Epithelial cell of prostate (primary cell): Measurements from ENCODE around the gene SDK1.

ENCODE experiments used
- DNase-seq: peaks from one replicate; pipeline ENCODE4 v3.0.0-alpha.2; 2011; ENCODE audit warnings: low read depth, low spot score
- H3K27ac ChIP-seq: fragments of 450-650 bp; 2 replicates; pipeline ENCODE4 v1.5.1; 2017; ENCODE audit warnings: mild to moderate bottlenecking

Gene SDK1

GRCh38 chr7:3835109-3835508 lies 534.1 kb downstream of the SDK1 start:
- DNase-seq: peak; percentile 5
- no peak overlapping the region for H3K27ac ChIP-seq

GRCh38 chr7:3836855-3837254 lies 535.8 kb downstream of the SDK1 start:
- DNase-seq: no peak

DNA sequence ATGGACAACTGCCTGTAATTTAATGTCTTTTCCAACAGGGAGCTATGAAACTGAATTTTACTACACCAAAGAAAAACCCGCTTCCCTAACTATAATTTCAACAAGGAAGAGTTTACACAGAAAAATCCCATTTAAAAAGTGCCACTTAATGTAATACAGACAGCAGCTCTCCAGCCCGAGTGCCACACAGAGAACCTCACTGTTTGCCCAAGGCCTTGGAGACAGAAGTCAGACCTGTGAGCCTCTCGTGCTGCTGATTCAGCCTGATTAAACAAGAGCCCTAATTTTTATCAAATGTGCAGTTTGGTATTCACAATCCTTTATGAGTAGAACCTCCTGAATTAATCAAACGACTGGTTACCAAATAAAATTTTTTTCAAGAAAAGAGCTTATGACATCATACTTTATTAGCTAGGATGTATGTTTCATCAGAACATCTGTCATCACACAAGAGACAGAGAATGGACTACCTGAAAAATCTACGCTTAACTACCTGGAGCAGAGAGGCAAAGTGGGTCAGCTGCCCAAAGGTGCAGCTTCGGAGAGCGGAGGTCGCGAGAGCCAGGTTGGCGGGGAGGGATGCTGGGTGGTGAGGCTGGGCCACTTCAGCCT lies 543.6 kb downstream of the SDK1 start:
- H3K27ac ChIP-seq: no peak overlapping the region
- no peak for DNase-seq

More at GRCh38 chr7:3836855-3837254, 535.8 kb downstream of the SDK1 start:
- H3K27ac ChIP-seq: no peak overlapping the region

DNA sequence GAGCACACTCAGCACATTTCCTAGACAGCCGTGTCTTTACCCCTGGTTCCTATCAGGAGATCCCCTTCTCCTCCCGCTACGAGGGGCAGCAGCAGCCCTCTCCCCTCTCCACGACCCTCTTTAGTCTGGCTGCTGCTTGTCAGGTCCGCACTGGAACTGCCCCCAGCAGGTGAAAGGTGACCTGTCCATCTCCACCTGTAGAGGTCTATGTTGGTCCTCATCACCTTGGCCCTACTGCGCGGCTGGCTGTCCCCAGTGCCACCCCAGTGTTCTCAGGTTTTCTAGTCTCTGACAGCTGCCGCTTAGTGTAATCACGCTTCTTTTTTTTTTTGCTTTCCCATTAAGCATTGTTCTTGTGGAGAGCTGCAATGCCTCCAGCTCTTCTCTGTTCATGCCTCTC lies 545.7 kb downstream of the SDK1 start:
- no peak overlapping the region for H3K27ac ChIP-seq
- no peak for DNase-seq

GRCh38 chr7:3847336-3847735 lies 546.3 kb downstream of the SDK1 start:
- no peak for DNase-seq

GRCh38 chr7:3859431-3859830 lies 558.4 kb downstream of the SDK1 start:
- H3K27ac ChIP-seq: no peak overlapping the region
- no peak for DNase-seq

More at GRCh38 chr7:3847336-3847735, 546.3 kb downstream of the SDK1 start:
- H3K27ac ChIP-seq: no peak overlapping the region

GRCh38 chr7:3860932-3861331 lies 559.9 kb downstream of the SDK1 start:
- H3K27ac ChIP-seq: no peak overlapping the region
- DNase-seq: no peak

DNA sequence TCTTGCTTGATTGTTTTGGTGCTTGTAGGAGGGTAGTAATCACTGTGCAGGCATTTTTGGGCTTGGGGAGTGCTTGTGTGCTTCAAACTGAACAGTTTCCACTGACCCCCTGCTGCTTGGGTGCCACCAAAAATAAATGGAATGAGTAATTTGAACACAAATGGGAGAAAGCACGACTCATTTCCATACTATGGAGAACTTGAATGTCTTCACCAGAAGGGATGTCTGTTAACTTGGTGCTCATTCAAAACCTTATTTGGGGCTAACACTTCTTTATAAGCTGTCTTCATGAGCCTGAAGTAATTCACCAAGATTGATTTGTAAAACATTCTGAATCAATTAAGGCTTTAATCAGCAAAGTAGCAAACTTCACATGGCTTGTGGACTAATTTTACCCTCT lies 560.3 kb downstream of the SDK1 start:
- no peak overlapping the region for H3K27ac ChIP-seq
- no peak for DNase-seq

DNA sequence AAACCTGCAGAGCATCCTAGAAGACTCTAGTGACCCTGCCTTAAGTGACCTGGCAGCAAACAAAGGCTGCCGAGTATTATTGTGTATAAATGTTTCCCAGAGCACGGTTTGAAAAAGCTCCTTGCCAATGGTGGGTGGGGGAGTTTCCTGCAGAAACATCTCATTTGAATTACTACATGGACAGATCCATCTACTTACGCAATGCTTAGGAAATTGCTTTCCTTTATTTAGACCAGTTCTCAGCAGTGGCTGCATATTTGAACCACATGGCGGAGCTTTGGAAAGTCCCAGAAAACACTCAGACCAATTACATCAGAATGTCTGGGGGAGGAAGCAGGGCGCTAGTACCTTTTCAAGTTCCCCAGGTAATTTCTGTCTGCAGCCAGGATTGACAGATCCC lies 560.9 kb downstream of the SDK1 start:
- DNase-seq: peak; percentile 2

DNA sequence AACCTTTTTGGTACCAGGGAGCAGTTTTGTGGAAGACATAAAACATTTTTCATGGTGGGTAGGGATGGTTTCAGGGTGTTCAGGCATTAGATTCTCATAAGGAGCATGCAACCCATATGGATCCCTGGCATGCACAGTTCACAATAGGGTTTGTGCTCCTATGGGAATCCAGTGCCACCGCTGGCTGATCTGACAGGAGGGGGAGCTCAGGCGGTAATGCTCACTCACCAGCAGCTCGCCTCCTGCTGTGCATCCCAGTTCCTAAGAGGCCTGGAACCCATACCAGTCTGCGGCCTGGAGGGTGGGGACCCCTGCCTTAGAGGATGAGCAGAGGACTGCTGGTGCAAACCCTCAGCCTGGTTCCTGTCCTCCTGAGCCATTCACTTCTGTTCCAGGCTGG lies 561.7 kb downstream of the SDK1 start:
- no peak overlapping the region for H3K27ac ChIP-seq
- no peak for DNase-seq

More for the DNA sequence above, 560.9 kb downstream of the SDK1 start:
- no peak overlapping the region for H3K27ac ChIP-seq

- H3K27ac ChIP-seq: no peak overlapping the region
- no peak for DNase-seq
Measured at GRCh38 chr7:3866277-3866676, 565.2 kb downstream of the SDK1 start.

- DNase-seq: no peak
- no peak overlapping the region for H3K27ac ChIP-seq
Measured at GRCh38 chr7:3867863-3868262, 566.8 kb downstream of the SDK1 start.

DNA sequence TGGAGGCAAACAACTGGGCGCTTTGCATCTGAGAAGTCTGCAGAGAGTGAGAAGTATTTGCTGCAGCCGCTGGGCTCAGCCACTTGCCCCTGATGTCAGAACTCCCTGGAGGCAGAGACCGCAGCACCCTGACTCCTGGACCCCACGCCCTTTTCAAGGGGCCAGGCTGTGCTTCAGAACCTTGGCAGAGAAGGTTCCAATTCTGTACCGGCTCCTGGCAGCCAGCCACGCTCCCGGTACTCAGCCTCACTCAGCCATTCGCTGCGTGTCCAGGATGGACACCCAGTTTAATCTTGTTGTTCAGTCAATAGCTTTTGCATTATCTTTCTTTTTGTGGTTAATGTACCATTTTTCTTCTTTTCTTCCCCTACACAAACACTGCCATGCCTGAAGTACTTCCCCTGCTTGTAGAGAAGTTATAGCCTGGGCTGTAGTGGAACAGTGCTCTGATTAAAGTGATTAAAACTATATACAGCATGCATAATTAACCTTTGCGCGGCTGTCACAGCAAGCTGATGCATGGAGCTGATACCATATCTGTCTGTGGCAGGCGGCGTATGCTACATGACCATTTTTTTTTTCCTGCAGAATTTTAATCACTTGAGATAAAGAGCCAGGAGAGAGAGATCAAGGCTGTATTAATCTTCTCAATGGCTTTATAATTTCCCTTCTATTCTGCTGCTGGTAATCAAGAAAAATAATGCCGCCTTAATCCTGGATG lies 578.5 kb downstream of the SDK1 start:
- DNase-seq: no peak
- H3K27ac ChIP-seq: no peak overlapping the region

DNA sequence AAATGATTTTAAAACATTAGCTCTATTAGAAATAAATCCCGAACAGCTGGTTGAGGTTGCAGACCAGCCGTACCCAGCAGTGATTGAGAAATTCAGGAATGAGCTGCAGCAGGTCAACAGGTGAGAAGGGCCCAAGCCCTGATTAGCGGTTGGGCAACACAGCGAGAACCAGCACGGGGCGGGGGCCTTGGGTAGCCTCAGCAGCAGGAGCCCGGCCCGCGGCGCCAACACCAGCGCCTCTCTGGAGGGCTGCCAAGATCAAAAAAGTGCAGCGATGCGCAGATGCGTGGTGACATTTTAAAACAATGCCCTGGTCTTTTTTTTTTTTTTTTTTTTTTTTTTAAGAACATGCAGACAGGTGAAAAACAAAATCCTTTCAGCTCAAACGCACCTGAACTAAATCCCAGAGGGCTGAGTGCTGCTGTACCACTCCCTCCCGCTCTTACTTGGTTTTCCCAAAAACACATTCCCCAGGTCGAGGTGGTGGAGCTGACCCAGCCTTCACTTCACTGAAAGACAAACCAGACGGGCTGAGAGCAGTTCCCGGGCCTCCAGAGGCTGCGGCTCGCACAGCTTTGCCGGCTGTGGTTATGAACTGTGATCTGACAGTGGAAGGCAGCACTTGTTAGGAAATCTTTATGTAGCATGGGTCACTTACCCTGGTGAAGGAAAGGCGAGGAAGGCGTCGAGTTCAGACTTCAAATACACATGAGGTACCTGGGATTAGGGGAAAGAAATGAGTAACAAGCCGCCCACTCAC lies 579.4 kb downstream of the SDK1 start:
- H3K27ac ChIP-seq: no peak overlapping the region
- DNase-seq: no peak

DNA sequence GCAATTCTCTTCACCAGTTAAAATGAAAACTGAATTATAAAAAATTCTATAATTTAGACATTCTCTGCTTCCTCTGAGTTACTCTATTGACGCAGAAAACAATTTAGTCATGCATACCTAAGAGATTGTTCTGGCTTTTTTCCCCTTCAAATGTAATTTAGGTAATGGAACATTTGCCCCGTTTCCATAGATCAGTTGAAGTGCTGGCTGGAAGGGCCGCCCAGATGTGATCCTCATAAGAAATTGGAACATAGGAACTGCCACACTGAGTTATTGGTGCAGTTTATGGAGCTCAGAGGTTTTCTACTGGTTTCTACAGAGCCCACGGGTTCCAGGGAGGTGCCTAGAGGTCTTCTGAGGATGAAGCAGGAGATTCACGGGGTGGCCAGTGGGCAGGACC lies 581.7 kb downstream of the SDK1 start:
- no peak for DNase-seq
- H3K27ac ChIP-seq: no peak overlapping the region

DNA sequence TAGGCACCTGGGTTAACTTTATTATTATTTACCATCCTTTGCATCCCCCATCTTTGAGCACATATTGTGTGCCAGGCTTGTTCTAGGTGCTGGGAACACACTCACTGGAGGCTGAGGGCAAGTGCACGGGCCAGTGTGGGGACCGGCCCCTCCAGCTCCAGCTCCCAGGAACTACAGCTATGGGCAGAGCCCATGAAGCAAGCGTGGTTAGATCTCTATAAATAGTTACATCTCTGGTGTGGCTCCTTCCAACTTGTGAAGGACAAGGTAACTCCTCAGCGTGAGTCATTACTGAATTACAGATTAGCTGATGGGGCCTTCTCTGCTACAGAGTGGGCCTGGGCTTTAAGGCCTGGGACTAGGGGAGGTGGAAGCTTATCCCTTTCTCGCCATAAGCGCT lies 583.5 kb downstream of the SDK1 start:
- no peak for DNase-seq
- no peak overlapping the region for H3K27ac ChIP-seq

- H3K27ac ChIP-seq: no peak overlapping the region
- no peak for DNase-seq
Measured at GRCh38 chr7:3887096-3887690, 586.1 kb downstream of the SDK1 start.

DNA sequence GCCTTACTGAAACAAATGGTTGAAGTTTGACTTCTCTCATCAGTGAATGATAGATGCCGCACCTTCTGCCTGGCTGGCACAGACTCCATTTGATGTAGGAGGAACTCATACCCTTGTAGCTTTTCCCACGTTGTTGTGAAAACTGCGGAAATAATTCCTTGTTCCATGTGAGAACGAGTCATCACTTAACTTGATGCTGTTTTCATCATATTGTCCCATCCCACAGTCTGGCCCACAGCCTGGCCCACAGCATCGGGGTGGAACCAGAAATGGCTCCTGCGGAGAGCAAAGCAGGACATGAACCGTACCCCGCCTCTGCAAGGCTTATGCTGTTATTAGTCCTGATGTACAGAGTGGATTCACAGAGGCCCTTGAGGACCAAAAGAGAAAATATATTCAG lies 587.0 kb downstream of the SDK1 start:
- DNase-seq: no peak
- H3K27ac ChIP-seq: no peak overlapping the region

GRCh38 chr7:3892157-3892556 lies 591.1 kb downstream of the SDK1 start:
- no peak for DNase-seq
- no peak overlapping the region for H3K27ac ChIP-seq

GRCh38 chr7:3892686-3893085 lies 591.6 kb downstream of the SDK1 start:
- no peak overlapping the region for H3K27ac ChIP-seq
- no peak for DNase-seq
